GM12891 (cell line): ENCODE measurements around the gene OPRD1.

Experiments
- DNase-seq: peaks from one replicate; pipeline ENCODE4 v3.0.0; 2011; ENCODE audit warnings: low spot score; ENCODE audit not compliant: insufficient read length
- FAIRE-seq: peaks from 2 replicates; lab custom pipeline; 2011; peaks lifted over from hg19 to GRCh38; lab: Jason Lieb, UNC
- PAX5 ChIP-seq: IDR thresholded peaks from 2 replicates; pipeline ENCODE4 v1.6.1; 2011; ENCODE audit warnings: low read length, moderate library complexity, mild to moderate bottlenecking; ENCODE audit not compliant: insufficient read depth, severe bottlenecking
- POLR2A ChIP-seq: IDR thresholded peaks from 2 replicates; pipeline ENCODE4 v1.6.1; 2011; ENCODE audit warnings: low read depth, low read length, control low read depth
- POLR2AphosphoS5 ChIP-seq: IDR thresholded peaks from 2 replicates; pipeline ENCODE4 v1.6.1; 2011; ENCODE audit warnings: low read depth, low read length, control low read depth
- POU2F2 ChIP-seq: IDR thresholded peaks from 2 replicates; pipeline ENCODE4 v1.6.1; 2011; ENCODE audit warnings: low read depth, mild to moderate bottlenecking, control low read depth, low read length, moderate library complexity
- SPI1 ChIP-seq: IDR thresholded peaks from 2 replicates; pipeline ENCODE4 v1.6.1; 2011; ENCODE audit warnings: low read depth, low read length, control low read depth
- TAF1 ChIP-seq: IDR thresholded peaks from 2 replicates; pipeline ENCODE4 v1.6.1; 2011; ENCODE audit warnings: low read depth, low read length, control low read depth

The OPRD1 gene

GRCh38 chr1:28796352-28797211, 15.4 kb upstream of the OPRD1 start:
- TF ChIP-seq PAX5 (no peak), SPI1 (no peak), POLR2A (no peak), TAF1 (no peak), POU2F2 (no peak), POLR2AphosphoS5 (no peak)
- no peak for FAIRE-seq
- no peak for DNase-seq

- FAIRE-seq, result no peak
- no peak for DNase-seq
- TF ChIP-seq POLR2AphosphoS5 (no peak), POU2F2 (no peak), SPI1 (no peak), TAF1 (no peak), POLR2A (no peak)
Observed at GRCh38 chr1:28800324-28800723, 11.6 kb upstream of the OPRD1 start.

- no peak for TF ChIP-seq SPI1
- TF ChIP-seq POLR2AphosphoS5, result no peak
- no peak for TF ChIP-seq TAF1
- no peak for TF ChIP-seq POLR2A
- TF ChIP-seq POU2F2, result no peak
- no peak for TF ChIP-seq PAX5
- FAIRE-seq, result no peak
- no peak for DNase-seq
Observed at GRCh38 chr1:28801461-28801860, 10.5 kb upstream of the OPRD1 start.

DNA sequence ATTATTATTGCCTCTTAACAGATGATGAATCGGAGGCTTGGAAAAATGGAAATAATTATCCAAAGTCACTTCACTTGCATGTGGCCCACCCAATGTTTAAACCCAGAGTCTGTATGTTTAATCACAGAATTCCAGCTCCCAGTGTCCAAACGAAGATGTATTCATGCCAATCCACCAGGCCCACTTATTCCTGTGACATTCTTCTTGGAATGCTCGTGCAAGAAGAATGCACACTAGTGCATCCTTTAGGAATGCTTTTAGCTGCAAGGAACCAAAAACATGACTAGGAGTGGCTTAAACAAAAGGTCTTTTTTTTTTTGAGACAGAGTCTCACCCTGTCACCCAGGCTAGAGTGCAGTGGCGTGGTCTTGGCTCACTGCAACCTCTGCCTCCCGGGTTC, 8.9 kb upstream of the OPRD1 start:
- no peak for TF ChIP-seq PAX5
- no peak for TF ChIP-seq TAF1
- no peak for TF ChIP-seq POLR2A
- TF ChIP-seq POU2F2, result no peak
- no peak for TF ChIP-seq POLR2AphosphoS5
- no peak for TF ChIP-seq SPI1
- DNase-seq, result no peak
- no peak for FAIRE-seq

- FAIRE-seq, result no peak
- DNase-seq, result no peak
- TF ChIP-seq POU2F2 (no peak), SPI1 (no peak), TAF1 (no peak), POLR2A (no peak), PAX5 (no peak), POLR2AphosphoS5 (no peak)
Observed at GRCh38 chr1:28803662-28804061, 8.3 kb upstream of the OPRD1 start.

DNA sequence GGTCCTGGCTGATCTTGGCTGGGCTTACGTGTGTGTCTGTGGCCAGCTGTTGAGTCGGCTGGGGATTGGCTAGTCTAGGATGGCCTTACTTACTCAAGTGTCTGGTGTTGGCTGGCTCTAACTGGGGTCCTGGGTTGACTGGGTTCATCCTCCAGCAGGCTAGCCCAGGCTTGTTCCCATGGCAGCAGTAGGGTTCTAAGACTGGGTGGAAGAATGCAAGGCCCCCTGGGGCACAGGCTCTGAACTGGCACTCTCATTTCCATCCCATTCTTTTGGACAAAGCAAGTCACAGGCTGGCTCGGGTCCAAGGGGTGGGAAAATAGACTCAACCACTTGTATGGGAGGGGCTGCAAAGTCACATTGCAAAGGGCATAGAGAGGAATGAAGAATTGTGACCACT, 7.9 kb upstream of the OPRD1 start:
- TF ChIP-seq SPI1 (no peak), PAX5 (no peak), POLR2A (no peak), POLR2AphosphoS5 (no peak), TAF1 (no peak), POU2F2 (no peak)
- DNase-seq, result no peak
- no peak for FAIRE-seq

- no peak for TF ChIP-seq PAX5
- FAIRE-seq (no peak), DNase-seq (no peak)
Observed at GRCh38 chr1:28807046-28807445, 4.9 kb upstream of the OPRD1 start.

- FAIRE-seq, result no peak
- no peak for TF ChIP-seq POU2F2
- no peak for TF ChIP-seq PAX5
- no peak for TF ChIP-seq SPI1
- TF ChIP-seq TAF1, result no peak
- DNase-seq, result no peak
Observed at GRCh38 chr1:28807986-28808385, 4.0 kb upstream of the OPRD1 start.

- no peak for FAIRE-seq
- no peak for TF ChIP-seq PAX5
- TF ChIP-seq TAF1, result no peak
- no peak for TF ChIP-seq POLR2A
- no peak for TF ChIP-seq POU2F2
- no peak for TF ChIP-seq POLR2AphosphoS5
- no peak for TF ChIP-seq SPI1
Observed at GRCh38 chr1:28811369-28811765, 603 bp upstream of the OPRD1 start.

More at GRCh38 chr1:28811369-28811765, 603 bp upstream of the OPRD1 start:
- DNase-seq, result no peak
